Activated CD8-positive, alpha-beta memory T cell treated with anti-CD3 and anti-CD28 coated beads for 48 hours (primary cell): ENCODE data around the gene KLK13.

Source experiments
- DNase-seq, 3 experiments: peaks; one replicate each; pipeline ENCODE4 v3.0.0-alpha.2; 2020; ENCODE audit warnings: low read depth in 2 of 3, low spot score in 2 of 3

KLK13 gene

GRCh38 chr19:51093101-51093500 is 28.2 kb upstream of the KLK13 start:
- no peak for DNase-seq

GRCh38 chr19:51091895-51092873 is 27.3 kb upstream of the KLK13 start:
- DNase-seq = no peak

- DNase-seq = no peak
Observed at GRCh38 chr19:51091126-51091525, 26.2 kb upstream of the KLK13 start.

- DNase-seq = no peak
Observed at GRCh38 chr19:51090471-51090870, 25.6 kb upstream of the KLK13 start.

- no peak for DNase-seq
Observed at GRCh38 chr19:51089786-51090185, 24.9 kb upstream of the KLK13 start.

GRCh38 chr19:51086153-51086850 is 21.4 kb upstream of the KLK13 start:
- no peak for DNase-seq

GRCh38 chr19:51084505-51084904 is 19.6 kb upstream of the KLK13 start:
- no peak for DNase-seq

- no peak for DNase-seq
Observed at GRCh38 chr19:51083783-51084182, 18.9 kb upstream of the KLK13 start.

GRCh38 chr19:51083181-51083580 is 18.3 kb upstream of the KLK13 start:
- DNase-seq = no peak

- no peak for DNase-seq
Observed at GRCh38 chr19:51082611-51083010, 17.7 kb upstream of the KLK13 start, which contains the start of gene KLK14. Gene KLK14 (minus strand): TSS chr19:51082887. CDS start chr19:51082614, 273 bp downstream.

- DNase-seq = no peak
Observed at GRCh38 chr19:51081476-51081875, 16.6 kb upstream of the KLK13 start.

- no peak for DNase-seq
Observed at GRCh38 chr19:51079481-51080110, 14.7 kb upstream of the KLK13 start.

GRCh38 chr19:51078731-51079130 is 13.8 kb upstream of the KLK13 start:
- no peak for DNase-seq

- no peak for DNase-seq
Observed at GRCh38 chr19:51078104-51078503, 13.2 kb upstream of the KLK13 start.

- DNase-seq = no peak
Observed at GRCh38 chr19:51076631-51077213, 11.8 kb upstream of the KLK13 start.

- DNase-seq = no peak
Observed at GRCh38 chr19:51075998-51076397, 11.1 kb upstream of the KLK13 start.

GRCh38 chr19:51071095-51071405 is 6.2 kb upstream of the KLK13 start:
- no peak for DNase-seq

GRCh38 chr19:51070334-51071094 is 5.6 kb upstream of the KLK13 start:
- DNase-seq = no peak

- DNase-seq = no peak
Observed at GRCh38 chr19:51066393-51067186, 1.7 kb upstream of the KLK13 start.
